Smooth muscle cell of trachea (primary cell): ENCODE results near the gene ETV1. TPM values are rescaled to one million over a fixed set of nuclear protein-coding genes. Genes with fewer than 3 reads are reported as not detected.

Experiments
- total RNA-seq: library from RNA; depleted of rRNA; stranded (reverse); fragments of >200 nt; gene quantifications from 2 replicates; pipeline ENCODE4 v1.2.1, GENCODE V29; 2014

The ETV1 gene
- 19.2 and 45.4 TPM in 2 replicates for total RNA-seq

GRCh38 chr7:13989126-13989948 lies at the start of gene ETV1:
Gene ETV1 (minus strand): TSS chr7:13989666. CDS start chr7:13989052, 614 bp downstream.

